HL-60/S4 treated with retinoic acid at 250 ng/mL for 4 days and 3 days (cell line): ENCODE measurements around the gene TSTD2.

ENCODE experiments used
- in situ Hi-C: fragments of 300-500 bp; cut with MboI; formaldehyde crosslinking; loops from 2 replicates; pipeline ENCODE4 v1.7.0; 2022; ENCODE audit warnings: low sequenced_read_pairs

The TSTD2 gene

GRCh38 chr9:97632248-97632984, 752 bp downstream of the TSTD2 start:
- in situ Hi-C loops: no loop called here

GRCh38 chr9:97630591-97630990, 2.6 kb downstream of the TSTD2 start:
- in situ Hi-C loops: no loop called here

GRCh38 chr9:97629156-97629555, 4.0 kb downstream of the TSTD2 start:
- in situ Hi-C loops: no loop called here

GRCh38 chr9:97628668-97629067, 4.5 kb downstream of the TSTD2 start:
- in situ Hi-C loops: no loop called here

- in situ Hi-C loops: no loop called here
Observed at GRCh38 chr9:97627624-97628023, 5.5 kb downstream of the TSTD2 start.

GRCh38 chr9:97625620-97626019, 7.5 kb downstream of the TSTD2 start:
- in situ Hi-C loops: no loop called here

- in situ Hi-C loops: loop anchor here (25.0 kb wide), 2 partner anchors 237 to 762 kb away; partner anchors contain the start of gene ZNF782
Observed at GRCh38 chr9:97623946-97624345, 9.2 kb downstream of the TSTD2 start.

GRCh38 chr9:97622483-97622882, 10.7 kb downstream of the TSTD2 start:
- in situ Hi-C loops: loop anchor here (25.0 kb wide), 2 partner anchors 235 to 760 kb away; partner anchors contain the start of gene ZNF782

- in situ Hi-C loops: loop anchor here (25.0 kb wide), 2 partner anchors 233 to 758 kb away; partner anchors contain the start of gene ZNF782
Observed at GRCh38 chr9:97620063-97620462, 13.1 kb downstream of the TSTD2 start.

- in situ Hi-C loops: loop anchor here (25.0 kb wide), 2 partner anchors 231 to 756 kb away; partner anchors contain the start of gene ZNF782
Observed at GRCh38 chr9:97617939-97618416, 15.2 kb downstream of the TSTD2 start.

GRCh38 chr9:97615439-97616072, 17.6 kb downstream of the TSTD2 start:
- in situ Hi-C loops: loop anchor here (25.0 kb wide), 2 partner anchors 228 to 753 kb away; partner anchors contain the start of gene ZNF782

- in situ Hi-C loops: loop anchor here (25.0 kb wide), 2 partner anchors 218 to 743 kb away; partner anchors contain the start of gene ZNF782
Observed at GRCh38 chr9:97604901-97605645, 28.1 kb downstream of the TSTD2 start.

GRCh38 chr9:97602430-97602829, 30.7 kb downstream of the TSTD2 start:
- in situ Hi-C loops: loop anchor here (25.0 kb wide), 2 partner anchors 215 to 740 kb away; partner anchors contain the start of gene ZNF782

GRCh38 chr9:97601228-97601898, 31.8 kb downstream of the TSTD2 start:
- in situ Hi-C loops: loop anchor here (25.0 kb wide), 2 partner anchors 214 to 739 kb away; partner anchors contain the start of gene ZNF782

- in situ Hi-C loops: loop anchor here (25.0 kb wide), 2 partner anchors 213 to 738 kb away; partner anchors contain the start of gene ZNF782
Observed at GRCh38 chr9:97600531-97601227, 32.5 kb downstream of the TSTD2 start.

- in situ Hi-C loops: loop anchor here (10.0 kb wide), 1 partner anchor 125 kb away; no protein-coding TSS in a partner anchor
Observed at GRCh38 chr9:97599314-97599846, 33.8 kb downstream of the TSTD2 start.

GRCh38 chr9:97598461-97599288, 34.5 kb downstream of the TSTD2 start:
- in situ Hi-C loops: loop anchor here (10.0 kb wide), 1 partner anchor 124 kb away; no protein-coding TSS in a partner anchor

GRCh38 chr9:97596906-97597305, 36.3 kb downstream of the TSTD2 start:
- in situ Hi-C loops: loop anchor here (10.0 kb wide), 1 partner anchor 122 kb away; no protein-coding TSS in a partner anchor
